ENCODE data around the gene PPP1R1C. TPM values are rescaled to one million over a fixed set of nuclear protein-coding genes. Genes with fewer than 3 reads are reported as not detected.

The PPP1R1C gene
- total and polyA plus RNA-seq, 2 experiments from 2014 or later = 3.5 to 18.8 TPM

DNA sequence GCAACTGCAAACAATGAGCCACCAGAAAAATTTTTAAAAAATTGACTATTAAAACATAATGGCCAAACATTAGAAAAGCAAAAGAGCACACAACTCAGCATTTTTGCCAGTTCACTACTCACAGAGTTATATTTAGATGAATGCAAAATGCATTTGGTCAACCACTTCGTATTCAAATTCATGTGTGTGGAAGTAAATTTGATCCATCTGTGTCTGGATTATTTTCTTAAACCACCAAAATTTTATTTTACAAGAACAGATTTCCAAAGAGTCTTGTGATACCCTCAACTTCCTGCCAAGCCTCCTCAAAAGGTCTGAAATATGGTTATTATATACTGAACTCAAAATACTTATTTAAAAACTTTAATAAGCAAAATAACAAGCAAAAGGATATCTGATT lies 57.4 kb downstream of the PPP1R1C start:
- Histone ChIP-seq H3K4me2 (no peak overlapping the region), H3K79me2 (replicated peaks; ENCODE audit: insufficient read depth) (no peaks in the 10 kb centered on the region), H3K36me3 (ENCODE audit: insufficient read depth) (no peaks in the 10 kb centered on the region), H3K4me1 (ENCODE audit: insufficient read depth) (no peaks in the 10 kb centered on the region), H4K20me1 (replicated peaks; ENCODE audit: insufficient read depth) (no peaks in the 10 kb centered on the region; the same call in 1 of the 2 replicates), H3K9me2 (ENCODE audit: insufficient read depth) (peaks cover 3% of the 10 kb centered on the region; the same call in 1 of the 2 replicates), H3K4me3 (no peak overlapping the region), H3K27me3 (ENCODE audit: insufficient read depth) (no peaks in the 10 kb centered on the region), H3F3A (replicated peaks; ENCODE audit: low read depth) (no peaks in the 10 kb centered on the region), H2AFZ (no peak overlapping the region), H3K27ac (ENCODE audit: low read depth) (no peak overlapping the region)
- TF ChIP-seq EZH2phosphoT487 (IDR thresholded peaks at IDR 0.05; ENCODE audit: unreplicated experiment) (no peak), NANOG (IDR thresholded peaks at IDR 0.05; ENCODE audit: borderline replicate concordance) (no peak), ZNF331 (CRISPR knock-in tag; IDR thresholded peaks at IDR 0.05; ENCODE audit: low read depth) (no peak), STAT1 (IDR thresholded peaks at IDR 0.05; ENCODE audit: unreplicated experiment) (no peak), POLR2AphosphoS5 (IDR thresholded peaks at IDR 0.05; ENCODE audit: low read depth) (no peak), JUNB (IDR thresholded peaks at IDR 0.05; ENCODE audit: unreplicated experiment) (no peak), CREB1 (CRISPR knock-in tag; IDR thresholded peaks at IDR 0.05; ENCODE audit: low read depth) (no peak), EZH2 (IDR thresholded peaks at IDR 0.05; ENCODE audit: low read depth, unreplicated experiment) (no peak), ZNF114 (CRISPR knock-in tag; IDR thresholded peaks at IDR 0.05) (no peak)
- TF ChIP-seq, protein P1, sequence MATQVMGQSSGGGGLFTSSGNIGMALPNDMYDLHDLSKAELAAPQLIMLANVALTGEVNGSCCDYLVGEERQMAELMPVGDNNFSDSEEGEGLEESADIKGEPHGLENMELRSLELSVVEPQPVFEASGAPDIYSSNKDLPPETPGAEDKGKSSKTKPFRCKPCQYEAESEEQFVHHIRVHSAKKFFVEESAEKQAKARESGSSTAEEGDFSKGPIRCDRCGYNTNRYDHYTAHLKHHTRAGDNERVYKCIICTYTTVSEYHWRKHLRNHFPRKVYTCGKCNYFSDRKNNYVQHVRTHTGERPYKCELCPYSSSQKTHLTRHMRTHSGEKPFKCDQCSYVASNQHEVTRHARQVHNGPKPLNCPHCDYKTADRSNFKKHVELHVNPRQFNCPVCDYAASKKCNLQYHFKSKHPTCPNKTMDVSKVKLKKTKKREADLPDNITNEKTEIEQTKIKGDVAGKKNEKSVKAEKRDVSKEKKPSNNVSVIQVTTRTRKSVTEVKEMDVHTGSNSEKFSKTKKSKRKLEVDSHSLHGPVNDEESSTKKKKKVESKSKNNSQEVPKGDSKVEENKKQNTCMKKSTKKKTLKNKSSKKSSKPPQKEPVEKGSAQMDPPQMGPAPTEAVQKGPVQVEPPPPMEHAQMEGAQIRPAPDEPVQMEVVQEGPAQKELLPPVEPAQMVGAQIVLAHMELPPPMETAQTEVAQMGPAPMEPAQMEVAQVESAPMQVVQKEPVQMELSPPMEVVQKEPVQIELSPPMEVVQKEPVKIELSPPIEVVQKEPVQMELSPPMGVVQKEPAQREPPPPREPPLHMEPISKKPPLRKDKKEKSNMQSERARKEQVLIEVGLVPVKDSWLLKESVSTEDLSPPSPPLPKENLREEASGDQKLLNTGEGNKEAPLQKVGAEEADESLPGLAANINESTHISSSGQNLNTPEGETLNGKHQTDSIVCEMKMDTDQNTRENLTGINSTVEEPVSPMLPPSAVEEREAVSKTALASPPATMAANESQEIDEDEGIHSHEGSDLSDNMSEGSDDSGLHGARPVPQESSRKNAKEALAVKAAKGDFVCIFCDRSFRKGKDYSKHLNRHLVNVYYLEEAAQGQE (IDR thresholded peaks at IDR 0.05; ENCODE audit: unreplicated experiment) = no peak
- TF ChIP-seq, protein P2, sequence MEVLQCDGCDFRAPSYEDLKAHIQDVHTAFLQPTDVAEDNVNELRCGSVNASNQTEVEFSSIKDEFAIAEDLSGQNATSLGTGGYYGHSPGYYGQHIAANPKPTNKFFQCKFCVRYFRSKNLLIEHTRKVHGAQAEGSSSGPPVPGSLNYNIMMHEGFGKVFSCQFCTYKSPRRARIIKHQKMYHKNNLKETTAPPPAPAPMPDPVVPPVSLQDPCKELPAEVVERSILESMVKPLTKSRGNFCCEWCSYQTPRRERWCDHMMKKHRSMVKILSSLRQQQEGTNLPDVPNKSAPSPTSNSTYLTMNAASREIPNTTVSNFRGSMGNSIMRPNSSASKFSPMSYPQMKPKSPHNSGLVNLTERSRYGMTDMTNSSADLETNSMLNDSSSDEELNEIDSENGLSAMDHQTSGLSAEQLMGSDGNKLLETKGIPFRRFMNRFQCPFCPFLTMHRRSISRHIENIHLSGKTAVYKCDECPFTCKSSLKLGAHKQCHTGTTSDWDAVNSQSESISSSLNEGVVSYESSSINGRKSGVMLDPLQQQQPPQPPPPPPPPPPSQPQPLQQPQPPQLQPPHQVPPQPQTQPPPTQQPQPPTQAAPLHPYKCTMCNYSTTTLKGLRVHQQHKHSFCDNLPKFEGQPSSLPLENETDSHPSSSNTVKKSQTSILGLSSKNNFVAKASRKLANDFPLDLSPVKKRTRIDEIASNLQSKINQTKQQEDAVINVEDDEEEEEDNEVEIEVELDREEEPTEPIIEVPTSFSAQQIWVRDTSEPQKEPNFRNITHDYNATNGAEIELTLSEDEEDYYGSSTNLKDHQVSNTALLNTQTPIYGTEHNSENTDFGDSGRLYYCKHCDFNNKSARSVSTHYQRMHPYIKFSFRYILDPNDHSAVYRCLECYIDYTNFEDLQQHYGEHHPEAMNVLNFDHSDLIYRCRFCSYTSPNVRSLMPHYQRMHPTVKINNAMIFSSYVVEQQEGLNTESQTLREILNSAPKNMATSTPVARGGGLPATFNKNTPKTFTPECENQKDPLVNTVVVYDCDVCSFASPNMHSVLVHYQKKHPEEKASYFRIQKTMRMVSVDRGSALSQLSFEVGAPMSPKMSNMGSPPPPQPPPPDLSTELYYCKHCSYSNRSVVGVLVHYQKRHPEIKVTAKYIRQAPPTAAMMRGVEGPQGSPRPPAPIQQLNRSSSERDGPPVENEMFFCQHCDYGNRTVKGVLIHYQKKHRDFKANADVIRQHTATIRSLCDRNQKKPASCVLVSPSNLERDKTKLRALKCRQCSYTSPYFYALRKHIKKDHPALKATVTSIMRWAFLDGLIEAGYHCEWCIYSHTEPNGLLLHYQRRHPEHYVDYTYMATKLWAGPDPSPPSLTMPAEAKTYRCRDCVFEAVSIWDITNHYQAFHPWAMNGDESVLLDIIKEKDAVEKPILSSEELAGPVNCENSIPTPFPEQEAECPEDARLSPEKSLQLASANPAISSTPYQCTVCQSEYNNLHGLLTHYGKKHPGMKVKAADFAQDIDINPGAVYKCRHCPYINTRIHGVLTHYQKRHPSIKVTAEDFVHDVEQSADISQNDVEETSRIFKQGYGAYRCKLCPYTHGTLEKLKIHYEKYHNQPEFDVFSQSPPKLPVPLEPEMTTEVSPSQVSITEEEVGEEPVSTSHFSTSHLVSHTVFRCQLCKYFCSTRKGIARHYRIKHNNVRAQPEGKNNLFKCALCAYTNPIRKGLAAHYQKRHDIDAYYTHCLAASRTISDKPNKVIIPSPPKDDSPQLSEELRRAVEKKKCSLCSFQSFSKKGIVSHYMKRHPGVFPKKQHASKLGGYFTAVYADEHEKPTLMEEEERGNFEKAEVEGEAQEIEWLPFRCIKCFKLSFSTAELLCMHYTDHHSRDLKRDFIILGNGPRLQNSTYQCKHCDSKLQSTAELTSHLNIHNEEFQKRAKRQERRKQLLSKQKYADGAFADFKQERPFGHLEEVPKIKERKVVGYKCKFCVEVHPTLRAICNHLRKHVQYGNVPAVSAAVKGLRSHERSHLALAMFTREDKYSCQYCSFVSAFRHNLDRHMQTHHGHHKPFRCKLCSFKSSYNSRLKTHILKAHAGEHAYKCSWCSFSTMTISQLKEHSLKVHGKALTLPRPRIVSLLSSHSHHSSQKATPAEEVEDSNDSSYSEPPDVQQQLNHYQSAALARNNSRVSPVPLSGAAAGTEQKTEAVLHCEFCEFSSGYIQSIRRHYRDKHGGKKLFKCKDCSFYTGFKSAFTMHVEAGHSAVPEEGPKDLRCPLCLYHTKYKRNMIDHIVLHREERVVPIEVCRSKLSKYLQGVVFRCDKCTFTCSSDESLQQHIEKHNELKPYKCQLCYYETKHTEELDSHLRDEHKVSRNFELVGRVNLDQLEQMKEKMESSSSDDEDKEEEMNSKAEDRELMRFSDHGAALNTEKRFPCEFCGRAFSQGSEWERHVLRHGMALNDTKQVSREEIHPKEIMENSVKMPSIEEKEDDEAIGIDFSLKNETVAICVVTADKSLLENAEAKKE (CRISPR knock-in tag; IDR thresholded peaks at IDR 0.05) = no peak
- TF ChIP-seq, protein P3, sequence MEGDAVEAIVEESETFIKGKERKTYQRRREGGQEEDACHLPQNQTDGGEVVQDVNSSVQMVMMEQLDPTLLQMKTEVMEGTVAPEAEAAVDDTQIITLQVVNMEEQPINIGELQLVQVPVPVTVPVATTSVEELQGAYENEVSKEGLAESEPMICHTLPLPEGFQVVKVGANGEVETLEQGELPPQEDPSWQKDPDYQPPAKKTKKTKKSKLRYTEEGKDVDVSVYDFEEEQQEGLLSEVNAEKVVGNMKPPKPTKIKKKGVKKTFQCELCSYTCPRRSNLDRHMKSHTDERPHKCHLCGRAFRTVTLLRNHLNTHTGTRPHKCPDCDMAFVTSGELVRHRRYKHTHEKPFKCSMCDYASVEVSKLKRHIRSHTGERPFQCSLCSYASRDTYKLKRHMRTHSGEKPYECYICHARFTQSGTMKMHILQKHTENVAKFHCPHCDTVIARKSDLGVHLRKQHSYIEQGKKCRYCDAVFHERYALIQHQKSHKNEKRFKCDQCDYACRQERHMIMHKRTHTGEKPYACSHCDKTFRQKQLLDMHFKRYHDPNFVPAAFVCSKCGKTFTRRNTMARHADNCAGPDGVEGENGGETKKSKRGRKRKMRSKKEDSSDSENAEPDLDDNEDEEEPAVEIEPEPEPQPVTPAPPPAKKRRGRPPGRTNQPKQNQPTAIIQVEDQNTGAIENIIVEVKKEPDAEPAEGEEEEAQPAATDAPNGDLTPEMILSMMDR (conservative IDR thresholded peaks at IDR 0.05; ENCODE audit: low read depth in 2 of 2) = no peak
- TF ChIP-seq, protein P4, sequence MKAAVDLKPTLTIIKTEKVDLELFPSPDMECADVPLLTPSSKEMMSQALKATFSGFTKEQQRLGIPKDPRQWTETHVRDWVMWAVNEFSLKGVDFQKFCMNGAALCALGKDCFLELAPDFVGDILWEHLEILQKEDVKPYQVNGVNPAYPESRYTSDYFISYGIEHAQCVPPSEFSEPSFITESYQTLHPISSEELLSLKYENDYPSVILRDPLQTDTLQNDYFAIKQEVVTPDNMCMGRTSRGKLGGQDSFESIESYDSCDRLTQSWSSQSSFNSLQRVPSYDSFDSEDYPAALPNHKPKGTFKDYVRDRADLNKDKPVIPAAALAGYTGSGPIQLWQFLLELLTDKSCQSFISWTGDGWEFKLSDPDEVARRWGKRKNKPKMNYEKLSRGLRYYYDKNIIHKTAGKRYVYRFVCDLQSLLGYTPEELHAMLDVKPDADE (IDR thresholded peaks at IDR 0.05) = no peak
- H3K27ac Mint-ChIP-seq = no peak overlapping the region
- no peak overlapping the region for H3K4me3 Mint-ChIP-seq
- no peak for ATAC-seq
- DNase-seq (ENCODE audit: low spot score) = no peak
- H3K27me3 Mint-ChIP-seq (ENCODE audit: insufficient read depth, low read depth, poor library complexity) = no peaks in the 10 kb centered on the region
- no peaks in the 10 kb centered on the region for H3K9me3 Mint-ChIP-seq
- H3K4me1 Mint-ChIP-seq = no peaks in the 10 kb centered on the region
- H3K36me3 Mint-ChIP-seq (ENCODE audit: low read depth) = no peaks in the 10 kb centered on the region

All from GM23338 (cell line).